Measurements from ENCODE around the gene LCMT1.

GRCh38 chr16:25143928-25144327, 32.4 kb downstream of the LCMT1 start:
- TF ChIP-seq POLR2AphosphoS5 (IDR thresholded peaks at IDR 0.05) (no peak), CTCF (IDR thresholded peaks at IDR 0.05) (no peak)

Measured in esophagus muscularis mucosa (tissue), 3 donors.